K562 (cell line): ENCODE results near the gene CCDC69. TPM values are rescaled to one million over a fixed set of nuclear protein-coding genes. Genes with fewer than 3 reads are reported as not detected.

ENCODE experiments used
- ATAC-seq: fragments of 200-7000 bp; cut with Tn5 transposase; 3 replicates; pipeline ENCODE4 v1.9.1; 2020; ENCODE audit warnings: moderate library complexity
- BruUV-seq: library from RNA; stranded (reverse); fragments of 400-500 nt; replicated peaks from 2 replicates; lab custom pipeline; 2021; lab: Mats Ljungman, UMichigan
- CTCF ChIA-PET: fragments of 300-600 bp; formaldehyde crosslinking; extraction: SDS; loops from one replicate; lab custom pipeline; 2021; ENCODE audit warnings: low intra/inter-chr PET ratio; lab: Yijun Ruan, JAX
- POLR2A ChIA-PET: fragments of 300-600, 350-650 bp; sonication (Branson Sonifier 250); formaldehyde crosslinking; extraction: SDS; loops from one replicate; lab custom pipeline; 2021; ENCODE audit warnings: antibody characterized with exemption, inconsistent platforms; lab: Yijun Ruan, JAX
- DNase-seq, 4 experiments: peaks; one replicate each; pipeline versions ENCODE4 v3.0.0 to v3.0.0-alpha.2; 2011 to 2018; ENCODE audit warnings: low spot score in 3 of 4, mixed read lengths in 3 of 4; ENCODE audit errors: extremely low read depth in 1 of 4
- FAIRE-seq: peaks from 2 replicates; lab custom pipeline; 2011; peaks lifted over from hg19 to GRCh38; lab: Jason Lieb, UNC
- H2AFZ ChIP-seq: 2 replicates; pipeline ENCODE4 v1.6.0; 2011; ENCODE audit warnings: low read depth, low read length, control low read depth, inconsistent platforms
- H3K27ac ChIP-seq: fragments of 200-600 bp; 3 replicates; pipeline ENCODE4 v1.8.0; 2011; ENCODE audit warnings: low read depth, mild to moderate bottlenecking, control low read depth, inconsistent platforms, low read length, moderate library complexity, mixed read lengths; ENCODE audit errors: extremely low read depth
- H3K27me3 ChIP-seq, 2 experiments: fragments of 300-600 bp in 1 of 2; 2 replicates in 1 of 2; 3 replicates in 1 of 2; pipeline versions ENCODE4 v1.6.0 to v1.8.0; 2011; ENCODE audit warnings: inconsistent platforms in 2 of 2, low read length in 2 of 2, mild to moderate bottlenecking in 1 of 2, mixed read lengths in 1 of 2, moderate library complexity in 1 of 2; ENCODE audit not compliant: control insufficient read depth in 2 of 2, insufficient read depth in 2 of 2
- H3K36me3 ChIP-seq: fragments of 300-600 bp; 3 replicates; pipeline ENCODE4 v1.8.0; 2011; ENCODE audit warnings: mild to moderate bottlenecking, low read length, inconsistent platforms; ENCODE audit not compliant: control insufficient read depth, insufficient read depth
- H3K4me1 ChIP-seq, 2 experiments: fragments of 200-600 bp in 1 of 2; replicated peaks in 1 of 2; 2 replicates in 1 of 2; 3 replicates in 1 of 2; pipeline versions ENCODE4 v1.5.1 to v1.8.0; 2011; ENCODE audit warnings: inconsistent platforms in 2 of 2, low read length in 2 of 2, mild to moderate bottlenecking in 1 of 2, mixed read lengths in 1 of 2, moderate library complexity in 1 of 2; ENCODE audit not compliant: control insufficient read depth in 2 of 2, insufficient read depth in 2 of 2
- H3K4me2 ChIP-seq: 2 replicates; pipeline ENCODE4 v1.6.1; 2011; ENCODE audit warnings: low read length, control low read depth, inconsistent platforms, mixed read lengths; ENCODE audit not compliant: insufficient read depth
- H3K4me3 ChIP-seq: fragments of 200-600 bp; sonication (generic), shearing (Covaris generic); 2 replicates; pipeline ENCODE4 v1.5.1; 2016; ENCODE audit warnings: control low read depth, inconsistent platforms
- H3K79me2 ChIP-seq: fragments of 200-600 bp; 3 replicates; pipeline ENCODE4 v1.8.0; 2011; ENCODE audit warnings: low read length, inconsistent platforms; ENCODE audit not compliant: control insufficient read depth, insufficient read depth
- H3K9ac ChIP-seq, 2 experiments: 2 replicates each; pipeline versions ENCODE4 v1.6.0 to v1.6.1; 2011; ENCODE audit warnings: low read depth in 2 of 2, low read length in 2 of 2, control low read depth in 1 of 2, inconsistent platforms in 1 of 2, mild to moderate bottlenecking in 1 of 2, mixed read lengths in 1 of 2; ENCODE audit not compliant: insufficient read depth in 1 of 2
- H3K9me1 ChIP-seq: one replicate; pipeline ENCODE4 v1.6.0; 2011; ENCODE audit warnings: inconsistent platforms, mild to moderate bottlenecking, low read length, moderate library complexity; ENCODE audit not compliant: control insufficient read depth, insufficient read depth
- H3K9me3 ChIP-seq: replicated peaks from 2 replicates; pipeline ENCODE4 v1.5.1; 2011; ENCODE audit warnings: low read depth, low read length, inconsistent platforms; ENCODE audit not compliant: control insufficient read depth, insufficient read depth
- H4K20me1 ChIP-seq: replicated peaks from 2 replicates; pipeline ENCODE4 v1.6.1; 2011; ENCODE audit warnings: low read length, inconsistent platforms, mixed read lengths; ENCODE audit not compliant: control insufficient read depth, insufficient read depth
- C11orf30 ChIP-seq: fragments of 450-650 bp; IDR thresholded peaks from 2 replicates; pipeline ENCODE4 v1.6.1; 2016; ENCODE audit warnings: low read depth, mild to moderate bottlenecking
- CREBBP ChIP-seq: IDR thresholded peaks from one replicate; pipeline ENCODE4 v1.6.1; 2012; ENCODE audit warnings: low read depth, mild to moderate bottlenecking, control low read depth, inconsistent platforms, low read length
- ESRRA ChIP-seq: fragments of 450-650 bp; IDR thresholded peaks from 2 replicates; pipeline ENCODE4 v1.6.1; 2014; ENCODE audit warnings: low read depth, mild to moderate bottlenecking, moderate library complexity, borderline replicate concordance
- ESRRB ChIP-seq: fragments of 250-450 bp; sonication (Bioruptor Pico); IDR thresholded peaks from 2 replicates; pipeline ENCODE4 v1.5.0; 2020; ENCODE audit warnings: mild to moderate bottlenecking, moderate library complexity, borderline replicate concordance
- FOXJ3 ChIP-seq: sonication (generic); formaldehyde crosslinking; IDR thresholded peaks from 2 replicates; pipeline ENCODE4 v1.4.0; 2020; ENCODE audit warnings: mild to moderate bottlenecking, missing genetic modification reagents
- HNRNPUL1 ChIP-seq: fragments of 200-400 bp; formaldehyde crosslinking; IDR thresholded peaks from 2 replicates; pipeline ENCODE4 v1.6.1; 2017; ENCODE audit warnings: low read length
- MAFF ChIP-seq: IDR thresholded peaks from 2 replicates; pipeline ENCODE4 v1.6.1; 2012; ENCODE audit warnings: low read length, improper control_type of control experiment
- MAFK ChIP-seq: IDR thresholded peaks from 2 replicates; pipeline ENCODE4 v1.6.1; 2011; ENCODE audit warnings: low read length, improper control_type of control experiment
- RBM15 ChIP-seq: fragments of 200-400 bp; formaldehyde crosslinking; IDR thresholded peaks from 2 replicates; pipeline ENCODE4 v1.6.1; 2018; ENCODE audit warnings: mild to moderate bottlenecking, low read length, moderate library complexity; ENCODE audit not compliant: insufficient read depth
- TRIM25 ChIP-seq: fragments of 450-650 bp; IDR thresholded peaks from 2 replicates; pipeline ENCODE4 v1.7.0; 2016; ENCODE audit warnings: borderline replicate concordance
- TSC22D4 ChIP-seq: fragments of 450-650 bp; IDR thresholded peaks from 2 replicates; pipeline ENCODE4 v1.6.1; 2016; ENCODE audit warnings: missing genetic modification characterization, missing biosample characterization, control low read depth
- ZFP1 ChIP-seq: fragments of 450-650 bp; formaldehyde crosslinking; IDR thresholded peaks from 2 replicates; pipeline ENCODE4 v1.4.0; 2020; ENCODE audit warnings: mild to moderate bottlenecking, mixed read lengths
- ZNF398 ChIP-seq: fragments of 250-450 bp; sonication (Bioruptor Pico); IDR thresholded peaks from 2 replicates; pipeline ENCODE4 v1.8.0; 2021; ENCODE audit warnings: moderate library complexity, mild to moderate bottlenecking, inconsistent platforms
- WGBS: fragments of 100-300 bp; shearing (Covaris generic); methylation state at CpG from one replicate; pipeline ENCODE4 v1.1.6; 2016; ENCODE audit warnings: low coverage, mixed read lengths; ENCODE audit not compliant: insufficient coverage; ENCODE audit errors: missing lambda C conversion rate; 5-methylcytosine and 5-hydroxymethylcytosine counted together
- in situ Hi-C: fragments of 300-500 bp; cut with MboI; formaldehyde crosslinking; loops from 4 replicates; pipeline ENCODE4 v1.15.0; 2018; ENCODE audit warnings: inconsistent platforms, mixed read lengths
- intact Hi-C: fragments of 100-400 bp; cut with micrococcal nuclease; formaldehyde crosslinking; loops from 2 replicates; pipeline ENCODE4 v1.14.2; 2022
- polyA plus RNA-seq, 8 experiments: library from polyadenylated mRNA; depleted of rRNA in 4 of 8; stranded (reverse) in 5 of 8; unstranded in 3 of 8; fragments of >200 nt; fragmentation: Nextera tagmentation in 2 of 8; fragmentation: Illumina TruSeq in 1 of 8; extraction: Ambion mirVana in 2 of 8; extraction: Trizol in 1 of 8; gene quantifications; 2 replicates each; pipeline versions ENCODE4 v1.2.1 to v1.2.3, GENCODE V29; 2011 to 2014; ENCODE audit warnings: inconsistent platforms in 1 of 8, missing spikeins in 1 of 8
- total RNA-seq, 7 experiments: library from RNA; depleted of rRNA in 6 of 7; stranded (reverse); fragments of >200 nt in 6 of 7; fragmentation: Illumina TruSeq in 2 of 7; extraction: Trizol in 2 of 7; gene quantifications; 2 replicates each; pipeline versions ENCODE4 v1.2.1 to v1.2.3, GENCODE V29; 2011 to 2021; ENCODE audit warnings: low replicate concordance in 1 of 7
- TF ChIP-seq, protein P1 (sequence below): sonication (generic); formaldehyde crosslinking; IDR thresholded peaks from 2 replicates; pipeline ENCODE4 v1.9.0; 2022; ENCODE audit warnings: mild to moderate bottlenecking, missing genetic modification reagents
- TF ChIP-seq, protein P2 (sequence below): sonication (generic); formaldehyde crosslinking; IDR thresholded peaks from 2 replicates; pipeline ENCODE4 v1.8.0; 2022; ENCODE audit warnings: missing genetic modification reagents, mild to moderate bottlenecking, moderate library complexity, borderline replicate concordance

The CCDC69 gene
- total and polyA plus RNA-seq, 9 of the 15 experiments (the other 6 are each of a cell fraction or from before 2014, with no cell fraction given): 0.65 to 12.2 (median 7.6) TPM

DNA sequence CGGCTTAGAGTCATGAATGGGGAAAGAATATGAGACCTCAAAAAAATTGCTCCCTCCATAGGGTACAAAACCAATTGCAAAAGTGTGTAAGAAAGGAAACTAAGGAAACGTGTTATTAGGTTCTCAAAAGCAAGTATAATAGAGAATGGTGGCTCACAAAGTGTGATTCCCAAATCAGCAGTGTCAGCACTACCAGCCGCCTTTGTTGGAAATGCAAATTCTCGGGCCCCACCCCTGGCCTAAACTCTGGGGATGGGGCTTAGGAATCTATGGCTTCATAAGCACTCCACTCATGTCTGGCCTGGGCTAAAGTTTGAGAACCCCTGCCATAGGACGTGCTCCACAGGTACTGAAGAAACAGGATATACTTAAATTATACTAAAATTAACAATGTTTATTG lies 1.6 kb upstream of the CCDC69 start:
- H2AFZ ChIP-seq: no peak overlapping the region
- ATAC-seq (no peak), DNase-seq (no peak), FAIRE-seq (no peak)
- no peaks in the 10 kb centered on the region for H3K27me3 ChIP-seq
- H3K36me3 ChIP-seq: no peaks in the 10 kb centered on the region
- H3K79me2 ChIP-seq: no peaks in the 10 kb centered on the region; the same call in 2 of the 3 replicates
- H3K9ac ChIP-seq: no peak overlapping the region
- no peak overlapping the region for H3K4me3 ChIP-seq
- WGBS: 35% methylated on average over 5 of the region's 5 CpGs
- no peaks in the 10 kb centered on the region for H4K20me1 ChIP-seq
- no peak overlapping the region for H3K4me2 ChIP-seq
- no peaks in the 10 kb centered on the region for H3K9me1 ChIP-seq
- BruUV-seq: no TSS peak
- H3K9me3 ChIP-seq: no peaks in the 10 kb centered on the region
- in situ Hi-C loops (no loop called here), intact Hi-C loops (no loop called here)
- POLR2A ChIA-PET: interaction anchor here (0.7 kb wide), 1 partner anchor 262 kb away, joined by 3 read pairs; no protein-coding TSS in a partner anchor
- CTCF ChIA-PET: no interaction called here
- peaks cover 19 to 24% of the 10 kb centered on the region in 2 experiments; a peak in 4 of 5 replicates for H3K4me1 ChIP-seq
- H3K27ac ChIP-seq: no peak overlapping the region
- no peak for TF ChIP-seq RBM15
- TF ChIP-seq MAFK: peak; percentile 37; the same call in 1 of the 2 replicates
- no peak for TF ChIP-seq ESRRA
- no peak for TF ChIP-seq TRIM25
- 0 out of 2 replicates have a peak, but pooled peaks have one; percentile 7 for TF ChIP-seq MAFF
- no peak for TF ChIP-seq TSC22D4 (tag)
- no peak for TF ChIP-seq ZNF398 (CRISPR knock-in tag)
- peak; percentile 60 for TF ChIP-seq C11orf30
- TF ChIP-seq CREBBP: no peak
- TF ChIP-seq HNRNPUL1: no peak
- TF ChIP-seq, protein P1, sequence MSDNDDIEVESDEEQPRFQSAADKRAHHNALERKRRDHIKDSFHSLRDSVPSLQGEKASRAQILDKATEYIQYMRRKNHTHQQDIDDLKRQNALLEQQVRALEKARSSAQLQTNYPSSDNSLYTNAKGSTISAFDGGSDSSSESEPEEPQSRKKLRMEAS: no peak
- no peak for TF ChIP-seq ESRRB
- TF ChIP-seq, protein P2, sequence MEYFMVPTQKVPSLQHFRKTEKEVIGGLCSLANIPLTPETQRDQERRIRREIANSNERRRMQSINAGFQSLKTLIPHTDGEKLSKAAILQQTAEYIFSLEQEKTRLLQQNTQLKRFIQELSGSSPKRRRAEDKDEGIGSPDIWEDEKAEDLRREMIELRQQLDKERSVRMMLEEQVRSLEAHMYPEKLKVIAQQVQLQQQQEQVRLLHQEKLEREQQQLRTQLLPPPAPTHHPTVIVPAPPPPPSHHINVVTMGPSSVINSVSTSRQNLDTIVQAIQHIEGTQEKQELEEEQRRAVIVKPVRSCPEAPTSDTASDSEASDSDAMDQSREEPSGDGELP: no peak
- TF ChIP-seq FOXJ3: no peak
- no peak for TF ChIP-seq ZFP1 (CRISPR knock-in tag)
